ENCODE data around the gene FGD6.

FGD6 gene

GRCh38 chr12:95177201-95177768 lies 40.0 kb downstream of the FGD6 start:
- H3K27me3 ChIP-seq: no peaks in the 10 kb centered on the region
- H3K36me3 ChIP-seq: peaks cover 0 to under 1% (median 0%) of the 10 kb centered on the region in 3 donors
- no peak overlapping the region for H3K27ac ChIP-seq
- H3K4me1 ChIP-seq: no peaks in the 10 kb centered on the region
- intact Hi-C loops (cut with DNase I; ENCODE audit: low total_unique reads): no loop called here
- no peak for TF ChIP-seq CTCF (IDR thresholded peaks at IDR 0.05)
- no peak for DNase-seq
- H3K9me3 ChIP-seq: no peaks in the 10 kb centered on the region
- no peak overlapping the region for H3K4me3 ChIP-seq

DNA sequence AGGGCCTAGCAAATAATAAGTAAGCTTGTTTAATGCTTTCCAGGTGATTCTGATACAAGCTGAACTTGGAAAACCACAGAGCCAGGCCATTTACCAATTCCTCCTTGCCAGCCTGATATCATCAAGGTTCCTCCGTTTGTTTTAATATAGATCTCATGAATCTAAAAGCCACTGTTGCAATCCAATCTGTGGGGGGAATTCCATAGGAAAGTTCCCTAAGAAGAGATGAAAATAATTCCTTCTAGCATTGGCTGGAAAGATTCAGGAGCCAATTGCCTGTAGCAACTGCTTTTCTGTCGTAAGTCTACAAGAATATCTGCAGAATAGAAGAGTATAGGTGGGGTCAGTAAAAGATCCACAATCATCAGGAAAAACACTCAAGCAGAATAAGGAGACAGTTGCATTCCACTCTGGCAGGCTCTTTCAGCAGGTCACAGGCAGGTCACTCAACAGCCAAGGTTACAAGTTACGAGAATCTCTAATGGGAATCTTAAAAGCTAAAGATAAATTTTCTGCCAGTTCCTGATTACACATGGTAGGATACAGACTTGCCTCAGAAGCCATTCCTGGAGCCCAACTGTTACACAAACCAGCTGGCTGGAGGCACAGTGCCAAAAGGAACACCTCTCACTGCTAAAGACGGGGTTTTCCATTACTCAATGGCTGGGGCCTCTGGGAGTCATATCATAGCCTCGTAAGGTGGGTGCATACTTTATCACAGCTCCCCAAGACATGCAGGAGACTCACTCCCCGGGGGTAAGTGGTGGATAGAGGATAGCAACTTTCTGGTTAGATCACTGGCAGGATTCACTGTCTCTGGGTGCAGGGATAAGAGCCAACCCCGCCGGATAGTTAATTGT lies 43.6 kb downstream of the FGD6 start:
- Histone ChIP-seq H3K27ac (no peak overlapping the region), H3K9me3 (no peaks in the 10 kb centered on the region), H3K27me3 (no peaks in the 10 kb centered on the region), H3K4me3 (no peak overlapping the region), H3K4me1 (no peaks in the 10 kb centered on the region), H3K36me3 (peaks cover 0 to 20% (median 0%) of the 10 kb centered on the region in 3 donors)
- intact Hi-C loops (cut with DNase I; ENCODE audit: low total_unique reads): no loop called here
- TF ChIP-seq CTCF (IDR thresholded peaks at IDR 0.05): no peak
- DNase-seq: no peak

GRCh38 chr12:95169368-95169767 lies 47.9 kb downstream of the FGD6 start:
- peaks cover 0 to 20% (median 0%) of the 10 kb centered on the region in 3 donors for H3K36me3 ChIP-seq
- intact Hi-C loops (cut with DNase I; ENCODE audit: low total_unique reads): no loop called here
- no peaks in the 10 kb centered on the region for H3K9me3 ChIP-seq
- H3K4me1 ChIP-seq: no peaks in the 10 kb centered on the region
- H3K27me3 ChIP-seq: no peaks in the 10 kb centered on the region
- no peak overlapping the region for H3K4me3 ChIP-seq
- no peak for DNase-seq
- TF ChIP-seq CTCF (IDR thresholded peaks at IDR 0.05): no peak
- no peak overlapping the region for H3K27ac ChIP-seq

DNA sequence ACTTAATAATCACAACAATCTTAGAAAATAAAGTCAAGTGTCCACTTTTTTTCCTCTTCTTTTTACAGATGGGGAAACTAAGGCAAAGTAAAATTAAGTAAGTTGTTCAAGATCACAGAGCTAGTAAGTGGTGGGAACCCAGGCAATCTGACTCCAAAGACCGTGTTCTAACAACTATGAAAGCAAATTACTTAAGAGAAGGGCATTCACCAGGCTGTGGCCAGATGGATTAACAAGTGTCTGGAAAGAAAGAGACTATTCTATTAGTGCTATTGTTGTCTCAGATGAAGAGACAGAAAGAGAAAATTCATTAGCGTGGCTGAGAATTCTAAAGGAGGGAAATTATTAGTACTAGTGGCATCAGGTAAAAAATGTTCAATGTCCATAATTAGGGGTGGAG lies 48.5 kb downstream of the FGD6 start:
- intact Hi-C loops (cut with DNase I; ENCODE audit: low total_unique reads): no loop called here
- H3K4me3 ChIP-seq: no peak overlapping the region
- H3K27ac ChIP-seq: no peak overlapping the region
- H3K4me1 ChIP-seq: no peaks in the 10 kb centered on the region
- no peak for DNase-seq
- TF ChIP-seq CTCF (IDR thresholded peaks at IDR 0.05): no peak
- H3K27me3 ChIP-seq: no peaks in the 10 kb centered on the region
- no peaks in the 10 kb centered on the region for H3K9me3 ChIP-seq
- peaks cover 0 to 20% (median 0%) of the 10 kb centered on the region in 3 donors for H3K36me3 ChIP-seq

DNA sequence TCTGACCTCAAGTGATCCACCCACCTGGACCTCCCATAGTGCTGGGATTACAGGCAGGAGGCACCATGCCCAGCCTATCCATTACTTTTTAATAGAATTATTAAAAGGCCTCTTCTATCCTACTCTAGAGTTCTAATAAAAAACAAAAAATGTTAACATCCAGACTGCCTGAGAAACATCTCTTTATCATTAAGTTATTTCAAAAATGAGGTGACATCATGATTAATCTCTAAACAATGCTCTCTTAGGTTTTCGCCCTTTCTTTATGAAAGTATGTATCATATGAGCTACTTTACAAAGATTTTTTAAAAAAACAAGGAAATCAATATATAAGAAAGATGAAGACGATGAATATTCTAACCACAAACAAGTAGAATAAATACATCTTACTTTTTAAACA lies 52.6 kb downstream of the FGD6 start:
- Histone ChIP-seq H3K9me3 (no peaks in the 10 kb centered on the region), H3K27ac (no peak overlapping the region), H3K4me1 (no peaks in the 10 kb centered on the region), H3K4me3 (no peak overlapping the region), H3K27me3 (no peaks in the 10 kb centered on the region), H3K36me3 (peaks cover 0 to under 1% (median 0%) of the 10 kb centered on the region in 3 donors)
- intact Hi-C loops (cut with DNase I; ENCODE audit: low total_unique reads): no loop called here
- no peak for DNase-seq
- no peak for TF ChIP-seq CTCF (IDR thresholded peaks at IDR 0.05)
